ENCODE data around the gene ARHGAP24.
"Not testable (repeated sequence)": the region's sequence is repeated elsewhere in the genome, so short reads cannot be mapped to it uniquely, and the experiment has no call there.

ARHGAP24 gene

DNA sequence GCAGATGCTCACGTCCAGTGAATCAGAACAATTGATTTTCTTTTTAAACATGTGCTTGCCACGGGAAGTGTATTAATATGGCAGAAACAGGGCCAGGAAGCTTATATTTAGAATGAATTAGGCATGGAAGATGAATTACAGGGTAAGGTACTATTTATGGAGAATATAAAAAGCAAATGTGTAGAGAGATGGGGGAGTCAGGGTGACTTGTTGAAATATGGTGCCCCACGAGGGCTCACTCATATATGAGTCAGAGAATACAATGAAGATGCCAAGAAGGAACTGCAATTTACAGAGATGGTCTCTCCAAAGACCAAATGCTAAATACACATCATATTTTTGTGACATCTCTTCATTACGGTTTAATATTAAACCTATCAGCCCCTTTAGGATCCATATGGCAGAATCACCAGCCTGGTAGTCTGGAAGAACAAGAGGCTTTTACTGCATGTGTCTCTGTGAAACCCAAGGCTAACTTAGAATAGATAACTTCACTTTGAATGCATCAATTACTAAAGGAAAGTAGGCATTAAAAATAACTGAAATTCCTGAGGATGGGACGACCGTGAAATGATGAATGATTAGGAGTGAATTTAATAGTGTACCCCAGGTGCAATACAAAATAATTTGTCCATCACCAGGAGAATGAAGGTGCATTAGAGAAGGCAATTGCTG, 385.3 kb downstream of the ARHGAP24 start:
- no peak for DNase-seq (ENCODE audit: low read depth, low spot score)

DNA sequence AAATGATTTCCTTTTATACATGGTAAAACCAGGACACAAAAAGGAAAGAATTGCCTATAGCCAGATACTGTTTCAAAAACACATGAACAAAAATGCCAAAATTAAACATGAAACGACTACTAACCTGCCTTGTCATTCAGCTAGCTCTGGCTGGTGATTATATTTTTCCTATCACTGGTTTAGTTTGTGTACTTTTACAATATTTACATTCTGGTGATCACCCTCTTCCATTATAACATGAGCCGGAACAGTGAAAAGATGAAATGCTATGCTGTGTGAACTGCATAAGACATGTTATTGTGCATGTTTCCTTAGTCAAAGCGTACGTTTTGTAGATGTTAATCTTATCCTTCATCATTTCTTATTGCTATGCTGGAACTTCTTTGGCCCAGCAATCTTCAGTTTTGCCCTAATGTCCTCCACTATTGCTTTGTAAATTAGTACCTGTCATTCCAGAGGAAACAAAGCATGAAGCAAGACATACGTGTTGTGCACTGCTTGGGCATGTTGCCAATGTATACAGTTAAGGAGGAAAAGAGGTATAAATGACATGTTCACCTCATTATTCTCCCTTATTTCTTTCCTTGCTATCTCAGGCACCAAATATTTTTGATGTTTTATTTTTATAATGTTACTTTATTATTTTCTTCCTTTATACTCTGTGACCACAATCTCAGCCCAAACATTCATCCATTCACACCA, 386.3 kb downstream of the ARHGAP24 start:
- DNase-seq (ENCODE audit: low read depth, low spot score): no peak

DNA sequence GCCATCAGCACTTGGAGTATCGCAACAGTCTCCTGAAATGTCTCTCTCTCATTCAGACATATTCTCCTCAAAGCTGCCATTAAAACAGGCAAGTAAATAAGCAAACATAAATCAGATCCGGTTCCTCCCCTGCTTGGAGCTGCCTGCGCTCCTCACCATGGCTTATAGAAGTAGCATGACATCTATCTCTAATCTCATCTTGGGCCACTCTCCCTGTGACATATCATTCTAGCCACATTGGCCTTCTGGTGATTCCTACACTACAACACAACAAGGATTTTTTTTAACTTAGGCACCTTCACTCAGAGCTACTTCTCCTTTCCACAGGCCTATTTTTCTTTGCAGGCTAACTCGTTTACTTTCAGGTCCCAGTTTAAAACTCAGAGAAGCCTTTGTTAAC, 387.9 kb downstream of the ARHGAP24 start:
- DNase-seq (ENCODE audit: low read depth, low spot score): no peak

DNA sequence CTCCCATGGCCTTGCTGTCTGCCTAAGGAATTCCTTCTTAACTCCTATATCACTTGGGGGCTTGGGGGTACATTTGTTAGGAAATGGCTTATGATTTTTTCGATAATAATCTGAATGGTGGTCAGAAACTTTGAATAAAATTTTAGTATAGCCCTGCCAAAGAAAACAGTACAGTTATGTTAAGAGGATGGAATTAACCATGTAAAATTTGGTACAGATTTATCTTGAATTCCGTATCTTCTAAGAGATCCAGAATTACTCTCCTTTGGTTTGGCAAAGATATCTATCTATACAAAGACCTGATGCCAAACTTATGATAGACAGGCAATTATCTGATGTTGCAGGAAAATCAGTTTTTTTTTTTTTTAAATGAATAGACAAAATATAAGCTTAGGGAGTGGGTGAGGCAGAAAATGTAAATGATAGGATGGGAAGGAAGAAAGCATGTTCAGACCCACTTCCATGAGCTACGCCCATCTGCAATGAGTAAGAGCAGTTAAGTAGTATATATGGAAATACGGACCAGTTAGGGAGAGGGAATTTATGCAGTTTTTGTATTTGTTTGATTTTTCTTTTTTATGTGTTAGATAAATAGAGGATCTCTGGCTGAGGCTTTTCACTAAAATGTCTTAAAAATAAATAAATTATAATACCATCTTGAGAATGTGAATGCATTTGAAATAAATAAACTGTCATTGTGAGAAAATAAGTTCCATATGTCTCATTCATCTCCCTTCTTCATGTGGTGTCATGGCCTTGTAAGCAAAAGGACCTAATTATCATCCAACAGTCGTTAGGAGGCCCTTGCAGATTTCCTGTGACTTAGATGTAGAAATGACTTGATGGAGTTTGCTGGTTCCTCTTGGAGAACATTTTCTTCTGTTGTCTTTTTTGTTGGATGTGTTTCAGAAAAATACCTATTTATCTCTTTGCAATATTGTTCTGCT, 389.6 kb downstream of the ARHGAP24 start:
- DNase-seq (ENCODE audit: low read depth, low spot score): no peak

DNA sequence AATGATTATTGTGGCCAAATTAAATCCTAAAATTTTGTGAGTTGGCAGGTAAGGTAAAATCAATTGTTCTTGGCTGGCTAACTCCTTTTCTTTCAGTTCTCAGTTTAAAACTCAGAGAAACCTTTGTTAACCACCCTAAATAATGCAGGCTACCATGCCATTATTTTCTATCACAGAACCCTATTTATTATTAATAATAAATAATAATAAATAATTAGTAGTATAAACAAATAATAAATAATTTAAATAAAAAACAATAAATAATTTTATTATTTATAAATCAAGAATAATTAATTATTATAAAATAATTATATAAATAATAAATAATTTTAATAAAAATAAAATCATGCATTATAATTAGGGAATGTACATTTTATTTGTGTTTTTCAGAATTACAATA, 390.3 kb downstream of the ARHGAP24 start:
- DNase-seq (ENCODE audit: low read depth, low spot score): no peak

DNA sequence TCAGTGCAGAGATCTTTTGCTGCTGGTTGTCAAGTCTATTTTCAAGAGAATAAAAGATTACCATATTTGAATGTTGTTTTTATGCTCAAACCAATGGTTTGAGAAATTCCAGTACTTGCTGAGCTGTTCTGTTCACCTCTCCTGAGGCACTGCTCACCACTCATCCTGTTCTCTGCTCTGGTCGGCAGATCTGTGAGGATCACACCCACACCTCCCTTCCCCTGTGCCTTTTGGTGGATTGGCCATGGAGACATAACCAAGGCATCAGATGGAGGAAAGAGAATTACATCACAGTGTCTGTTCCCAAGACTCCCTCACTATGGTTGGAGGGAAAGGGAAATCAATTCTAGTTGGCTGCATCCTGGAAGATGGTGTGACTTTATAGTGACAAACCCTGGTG, 391.6 kb downstream of the ARHGAP24 start:
- no peak for DNase-seq (ENCODE audit: low read depth, low spot score)

DNA sequence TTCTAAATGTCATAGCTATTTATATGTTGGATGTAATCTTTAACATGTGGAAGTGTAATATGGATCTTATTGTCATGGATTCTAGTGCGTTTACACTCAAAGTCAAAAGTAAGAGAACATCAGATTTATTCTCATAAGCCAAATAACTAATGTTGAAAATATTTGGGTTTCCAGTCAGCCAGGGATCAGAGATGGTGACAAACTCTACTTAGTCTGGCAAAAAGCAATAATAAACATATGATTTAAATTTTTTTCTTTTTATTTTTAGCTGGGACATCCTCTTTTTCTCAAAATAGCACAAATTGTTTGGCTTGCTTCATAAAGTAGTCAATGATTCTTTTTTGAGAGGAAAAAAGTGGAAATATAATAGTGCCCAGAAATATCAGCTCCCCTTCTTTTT, 392.3 kb downstream of the ARHGAP24 start:
- DNase-seq (ENCODE audit: low read depth, low spot score): no peak

DNA sequence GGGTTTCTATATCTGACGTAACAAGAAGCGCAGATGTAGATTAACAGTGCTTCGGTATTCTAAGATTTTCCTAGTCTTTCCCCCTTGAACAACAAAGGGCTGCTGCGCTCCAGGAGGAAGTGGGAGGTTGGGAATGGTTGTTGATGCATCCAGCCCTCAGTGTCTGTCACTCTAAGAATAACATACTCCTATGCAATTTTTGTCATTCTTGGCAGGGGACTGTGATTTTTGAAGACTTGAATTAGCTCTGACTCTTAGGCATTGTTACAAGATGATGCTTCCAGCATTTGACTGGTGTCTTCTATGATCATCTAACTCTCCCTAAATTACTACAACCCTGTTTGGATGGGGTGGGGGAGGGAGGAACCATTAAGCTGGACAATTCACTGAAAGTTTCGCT, 394.2 kb downstream of the ARHGAP24 start:
- DNase-seq (ENCODE audit: low read depth, low spot score): no peak

DNA sequence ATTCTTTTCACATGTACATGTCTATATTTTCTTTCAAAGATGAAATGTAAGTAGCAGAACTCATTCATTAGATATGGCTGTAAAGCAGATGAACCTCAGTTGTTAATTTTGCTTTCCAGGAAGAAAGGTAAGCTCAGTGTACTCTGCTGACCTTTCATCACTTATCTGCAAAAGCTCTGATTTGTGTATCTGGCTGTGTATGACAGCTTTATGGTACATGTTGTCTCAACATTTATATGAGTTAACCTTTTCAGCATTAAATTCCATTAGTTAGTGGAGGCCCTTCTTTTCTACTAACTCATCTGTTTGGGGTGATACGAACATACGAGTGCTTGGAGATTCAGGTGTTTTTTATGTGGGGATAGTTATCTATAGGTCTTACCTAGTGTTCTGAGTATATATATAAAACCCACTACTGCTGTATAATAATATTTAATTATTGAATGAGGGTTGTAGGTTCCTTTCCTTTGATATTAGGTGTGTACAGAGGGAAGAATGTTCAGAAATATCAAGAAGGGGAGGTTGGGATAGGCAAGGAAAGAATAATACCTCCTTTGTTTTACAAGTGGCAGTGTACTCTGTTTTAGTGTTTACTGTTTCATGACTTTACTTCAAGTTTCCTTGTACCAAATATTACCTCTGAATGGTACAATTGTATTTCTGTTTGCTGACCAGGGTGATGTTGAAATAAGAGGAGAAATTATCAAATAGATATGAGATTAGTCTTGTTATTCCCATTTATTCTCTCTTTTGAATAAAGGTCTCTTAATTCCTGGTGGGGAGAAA, 395.5 kb downstream of the ARHGAP24 start:
- DNase-seq (ENCODE audit: low read depth, low spot score): no peak

DNA sequence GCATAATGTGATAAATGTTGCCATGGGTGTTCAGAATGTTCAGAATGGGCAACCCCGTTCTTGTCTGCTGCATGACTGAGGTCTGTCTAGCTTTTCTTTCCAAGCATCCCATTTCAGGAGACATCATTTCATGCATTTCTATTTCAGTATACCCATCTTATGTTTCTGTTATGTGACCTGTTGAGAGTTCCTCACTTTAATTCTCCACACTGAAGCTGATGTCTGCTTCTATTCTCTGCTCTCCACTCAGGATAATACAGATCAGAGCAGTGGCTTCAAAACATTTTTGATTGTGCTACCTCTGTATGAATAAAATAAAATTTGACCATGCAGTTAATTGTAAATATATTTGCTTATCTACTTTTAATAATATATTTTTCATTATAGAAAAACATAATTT, 398.6 kb downstream of the ARHGAP24 start:
- no peak for DNase-seq (ENCODE audit: low read depth, low spot score)

DNA sequence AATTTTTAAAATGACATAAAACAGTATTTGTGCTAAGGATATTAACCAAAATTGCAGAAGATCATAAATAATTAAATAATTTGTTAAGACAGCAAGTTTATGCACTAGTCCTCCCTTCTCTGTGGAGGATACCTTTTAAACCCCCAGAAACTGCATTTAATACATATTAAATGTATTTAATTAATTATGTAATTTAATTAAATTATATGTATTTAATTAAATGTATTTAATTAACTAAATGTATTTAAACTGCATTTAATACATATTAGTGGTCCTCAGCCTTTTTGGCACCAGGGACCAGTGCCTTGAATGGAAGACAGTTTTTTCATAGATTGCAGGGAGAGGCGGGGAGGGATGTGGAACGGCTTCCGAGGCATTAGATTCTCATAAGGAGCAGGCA, 404.6 kb downstream of the ARHGAP24 start:
- no peak for DNase-seq (ENCODE audit: low read depth, low spot score)

DNA sequence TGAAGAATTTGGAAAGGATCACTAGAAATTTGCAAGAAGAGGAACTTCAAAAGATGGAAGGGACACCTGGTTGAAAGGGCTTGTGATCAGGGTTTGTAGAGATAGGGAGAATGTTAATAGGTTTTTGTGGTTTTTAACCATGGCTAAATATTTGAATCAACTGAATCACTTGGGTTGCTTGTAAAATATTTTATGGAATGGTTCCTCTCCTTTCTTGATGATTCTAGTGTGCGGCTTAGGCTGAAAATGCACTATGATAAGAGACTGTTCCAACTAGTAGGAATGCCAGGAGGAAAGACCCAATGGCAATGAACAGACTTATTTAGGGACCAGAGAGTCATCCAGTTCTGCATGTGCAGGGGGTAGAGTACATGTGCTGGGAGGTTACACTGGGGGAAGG, 408.2 kb downstream of the ARHGAP24 start:
- DNase-seq (ENCODE audit: low read depth, low spot score): no peak

DNA sequence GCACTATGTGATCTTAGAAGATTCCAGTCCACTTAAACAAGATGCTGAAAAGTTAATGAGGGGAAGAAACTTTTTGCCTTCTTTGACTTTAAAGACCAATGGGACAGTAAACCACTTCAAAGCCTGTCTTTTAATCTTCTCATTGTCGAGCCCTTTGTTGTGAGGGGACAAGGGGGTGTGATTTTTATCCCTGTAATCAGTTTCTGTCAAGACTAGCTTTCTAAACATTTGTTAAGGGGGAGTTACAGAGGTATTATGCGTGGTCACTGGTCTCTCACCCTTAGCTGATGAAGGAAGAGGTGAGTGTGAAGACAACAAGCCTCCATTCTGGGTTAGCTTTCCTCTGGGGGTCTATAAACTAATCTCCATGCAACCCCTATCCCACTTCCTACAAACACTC, 409.3 kb downstream of the ARHGAP24 start:
- DNase-seq (ENCODE audit: low read depth, low spot score): no peak

DNA sequence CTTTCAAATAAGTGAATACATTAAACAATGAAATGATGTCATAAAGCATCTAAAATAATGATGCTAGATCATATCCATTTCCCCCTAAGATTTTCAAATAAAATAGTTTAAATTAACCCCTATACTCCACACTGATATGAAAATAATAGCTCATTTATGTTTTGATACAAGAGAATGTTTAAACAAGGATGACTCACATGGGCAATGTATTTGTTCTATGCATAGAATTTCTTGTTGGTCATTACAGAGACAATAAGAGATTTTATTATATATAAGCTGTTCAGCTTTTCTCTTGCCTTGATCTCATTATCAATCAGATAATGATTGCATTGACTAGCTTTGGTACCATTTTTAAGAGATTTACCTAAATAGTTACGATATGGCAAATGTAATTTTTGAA, 411.7 kb downstream of the ARHGAP24 start:
- no peak for DNase-seq (ENCODE audit: low read depth, low spot score)

DNA sequence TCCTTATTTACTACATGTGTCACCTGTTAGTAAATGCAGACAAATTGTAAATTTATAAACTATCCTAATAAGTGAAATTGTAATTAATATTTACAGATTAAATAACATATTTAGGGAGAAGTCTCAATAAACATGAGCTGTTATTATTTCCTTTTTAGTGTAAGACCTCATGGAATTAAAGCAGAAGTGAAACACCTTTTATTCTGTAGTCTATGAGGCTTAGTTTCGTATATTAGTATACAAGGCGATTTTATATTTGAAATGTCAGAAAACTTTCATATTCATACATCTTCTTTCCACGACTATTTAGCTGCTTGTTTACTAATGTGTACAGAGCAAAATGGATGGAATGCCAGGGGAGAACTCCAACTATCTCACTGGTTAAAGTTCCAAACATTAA, 414.4 kb downstream of the ARHGAP24 start:
- no peak for DNase-seq (ENCODE audit: low read depth, low spot score)

DNA sequence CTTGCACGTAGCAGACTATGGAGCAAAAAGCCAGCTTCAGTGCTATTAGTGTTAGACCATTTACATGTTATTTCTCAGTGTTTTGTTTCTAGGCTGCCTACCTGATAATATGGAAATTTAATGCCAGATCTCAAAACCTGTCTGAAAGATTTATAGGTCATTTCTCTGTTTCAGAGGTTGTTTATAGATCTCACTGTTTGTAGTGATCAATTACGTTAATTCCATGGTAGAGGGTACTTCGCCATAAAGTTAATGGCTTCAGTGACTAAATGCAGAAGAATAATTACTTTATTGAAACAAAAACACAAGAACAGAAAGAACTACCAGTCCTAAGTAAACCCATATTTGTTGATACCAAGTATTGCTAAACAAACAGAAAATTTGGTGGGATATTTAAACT, 420.8 kb downstream of the ARHGAP24 start:
- DNase-seq (ENCODE audit: low read depth, low spot score): no peak

DNA sequence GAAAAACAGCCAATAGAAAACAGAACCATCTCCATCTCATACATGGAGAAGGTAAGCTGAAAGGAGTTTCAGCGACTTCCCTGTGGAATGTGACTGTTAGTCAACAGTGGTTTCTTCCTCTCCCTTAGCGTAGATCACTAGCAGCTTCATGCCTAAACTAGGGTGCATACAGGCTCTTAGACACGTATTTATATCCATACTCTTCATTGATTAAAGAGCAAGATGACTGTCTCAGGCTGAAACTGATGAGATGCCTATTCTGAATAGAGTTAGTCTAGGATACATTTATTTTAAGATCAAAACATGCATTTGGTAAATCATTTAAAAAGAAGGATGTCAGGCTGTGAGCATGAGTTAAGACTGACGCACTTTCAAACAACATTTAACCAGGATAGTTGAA, 423.3 kb downstream of the ARHGAP24 start:
- no peak for DNase-seq (ENCODE audit: low read depth, low spot score)

DNA sequence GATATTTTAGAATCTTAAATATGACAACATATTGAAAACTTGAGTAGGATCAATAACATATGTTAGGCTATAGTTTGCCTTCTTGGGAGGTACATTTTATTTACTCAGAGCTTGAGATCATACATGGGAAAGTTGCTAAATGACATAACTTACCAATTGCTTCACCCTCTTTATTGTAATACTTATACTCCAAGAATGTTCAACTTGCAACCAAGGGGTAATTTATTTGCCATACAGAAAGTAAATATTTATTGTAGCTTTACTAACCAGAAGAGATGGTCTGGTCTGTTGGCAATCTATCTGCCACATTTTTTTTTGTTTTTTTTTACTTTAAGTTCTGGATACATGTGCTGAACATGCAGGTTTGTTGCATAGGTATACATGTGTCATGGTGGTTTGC, 426.6 kb downstream of the ARHGAP24 start:
- DNase-seq (ENCODE audit: low read depth, low spot score): no peak

DNA sequence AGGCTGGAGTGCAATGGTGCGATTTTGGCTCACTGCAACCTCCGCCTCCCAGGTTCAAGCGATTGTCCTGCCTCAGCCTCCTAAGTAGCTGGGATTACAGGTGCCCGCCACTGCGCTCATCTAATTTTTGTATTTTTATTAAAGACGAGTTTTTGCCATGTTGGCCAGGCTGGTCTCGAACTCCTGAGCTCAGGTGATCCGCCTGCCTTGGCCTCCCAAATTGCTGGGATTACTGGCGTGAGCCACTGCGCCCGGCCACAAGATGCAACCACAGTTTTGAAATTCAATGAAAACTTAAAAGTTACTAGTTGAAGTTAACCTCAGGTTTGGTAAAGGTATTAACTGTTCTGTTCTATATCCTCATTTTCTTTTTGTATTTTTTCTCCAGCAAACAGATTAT, 427.7 kb downstream of the ARHGAP24 start:
- not testable (repeated sequence) for DNase-seq (ENCODE audit: low read depth, low spot score)

DNA sequence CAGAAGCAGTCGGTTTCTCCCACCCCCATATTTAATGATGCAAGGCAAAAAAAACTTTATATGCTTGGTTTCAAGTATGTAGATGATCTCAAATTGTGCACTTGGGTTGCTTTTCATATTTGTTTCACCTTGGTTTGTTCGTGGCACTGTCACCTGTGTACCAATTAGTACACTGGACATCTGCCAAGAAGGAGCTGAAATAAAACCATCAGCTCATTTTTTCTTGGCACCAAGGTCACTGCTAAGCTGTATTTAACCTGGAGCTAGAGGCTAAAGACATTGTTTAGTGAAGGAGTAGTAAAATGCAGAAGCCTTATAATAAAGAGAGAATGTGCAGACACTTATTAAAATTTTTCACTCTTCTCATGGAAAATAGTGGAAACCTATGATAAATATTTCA, 430.8 kb downstream of the ARHGAP24 start:
- no peak for DNase-seq (ENCODE audit: low read depth, low spot score)

DNA sequence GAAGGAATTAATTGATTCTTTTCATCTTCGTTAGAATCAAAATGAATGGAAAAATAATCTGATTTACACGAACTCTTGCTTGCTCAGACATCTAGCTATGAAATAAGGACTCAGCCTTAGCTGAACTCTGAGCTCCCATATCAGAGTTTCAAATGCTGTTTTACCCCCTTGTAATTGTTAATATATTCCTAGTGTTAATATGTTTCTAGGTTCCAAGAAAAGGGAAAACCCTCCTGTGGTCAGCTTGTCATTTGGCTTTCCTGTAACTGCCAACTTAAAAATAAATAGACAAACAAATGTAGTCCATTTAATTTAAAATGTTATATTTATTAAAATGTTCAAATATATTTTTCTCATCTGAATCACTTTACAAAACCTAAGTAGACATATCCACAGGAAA, 432.1 kb downstream of the ARHGAP24 start:
- no peak for DNase-seq (ENCODE audit: low read depth, low spot score)

DNA sequence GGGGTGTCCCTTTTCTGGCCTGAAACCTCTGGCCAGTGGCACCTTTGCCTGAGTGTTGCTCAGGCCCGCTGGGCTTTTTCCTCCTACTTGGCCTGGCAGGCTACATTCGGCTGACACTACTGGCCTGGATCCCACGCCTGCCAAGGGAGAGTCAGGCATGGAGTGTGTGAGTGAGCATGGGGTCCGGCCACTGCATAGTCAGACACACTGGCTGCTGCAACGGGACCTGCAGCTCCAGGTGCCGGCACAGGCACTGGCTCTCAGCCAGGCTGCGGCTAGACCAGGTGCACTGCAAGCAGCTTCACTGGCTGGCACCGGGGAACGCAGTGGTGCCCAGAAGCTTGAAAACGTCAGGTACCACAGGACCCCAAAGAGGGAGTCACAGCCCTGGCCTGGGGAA, 434.9 kb downstream of the ARHGAP24 start:
- no peak for DNase-seq (ENCODE audit: low read depth, low spot score)

Measured in smooth muscle cell of the brain vasculature (primary cell).